Measurements from ENCODE around the gene IKZF2. TPM values are rescaled to one million over a fixed set of nuclear protein-coding genes. Genes with fewer than 3 reads are reported as not detected.

IKZF2 gene
- polyA plus RNA-seq, 2 of the 4 experiments (the other 2 are of a cell fraction) = 0.17 to 0.44 TPM

GRCh38 chr2:213078686-213079085, 72.7 kb downstream of the IKZF2 start:
- H3K4me2 ChIP-seq = no peak overlapping the region
- ChIA-PET POLR2A (no interaction called here), CTCF (no interaction called here)
- DNase-seq (ENCODE audit: low read depth in 1 of 2, low spot score in 1 of 2) = no peak
- TF ChIP-seq GATA3 (IDR thresholded peaks at IDR 0.05; ENCODE audit: borderline replicate concordance) (no peak), TFCP2L1 (CRISPR knock-in tag; IDR thresholded peaks at IDR 0.05) (no peak), ZNF302 (CRISPR knock-in tag; IDR thresholded peaks at IDR 0.05) (no peak), TP53 (CRISPR knock-in tag; IDR thresholded peaks at IDR 0.05) (no peak), EHMT2 (IDR thresholded peaks at IDR 0.05; ENCODE audit: low read depth) (no peak), MAZ (IDR thresholded peaks at IDR 0.05; ENCODE audit: borderline replicate concordance, low read depth, low read length) (no peak), MAFK (IDR thresholded peaks at IDR 0.05; ENCODE audit: partially characterized antibody) (no peak), ZC3H11A (IDR thresholded peaks at IDR 0.05) (no peak), HEYL (CRISPR knock-in tag; IDR thresholded peaks at IDR 0.05) (no peak), POLR2AphosphoS2 (conservative IDR thresholded peaks at IDR 0.05; ENCODE audit: low read length) (no peak), NFE2L2 (conservative IDR thresholded peaks at IDR 0.05; ENCODE audit: low read length) (no peak), BHLHE40 (IDR thresholded peaks at IDR 0.05; ENCODE audit: low read depth, low read length) (no peak), JUN (IDR thresholded peaks at IDR 0.05) (no peak), ATOH8 (CRISPR knock-in tag; IDR thresholded peaks at IDR 0.05; ENCODE audit: low read depth) (no peak), HMGXB4 (CRISPR knock-in tag; IDR thresholded peaks at IDR 0.05; ENCODE audit: borderline replicate concordance) (no peak), CBX2 (IDR thresholded peaks at IDR 0.05; ENCODE audit: borderline replicate concordance, low read depth) (no peak)
- TF ChIP-seq, protein P1, sequence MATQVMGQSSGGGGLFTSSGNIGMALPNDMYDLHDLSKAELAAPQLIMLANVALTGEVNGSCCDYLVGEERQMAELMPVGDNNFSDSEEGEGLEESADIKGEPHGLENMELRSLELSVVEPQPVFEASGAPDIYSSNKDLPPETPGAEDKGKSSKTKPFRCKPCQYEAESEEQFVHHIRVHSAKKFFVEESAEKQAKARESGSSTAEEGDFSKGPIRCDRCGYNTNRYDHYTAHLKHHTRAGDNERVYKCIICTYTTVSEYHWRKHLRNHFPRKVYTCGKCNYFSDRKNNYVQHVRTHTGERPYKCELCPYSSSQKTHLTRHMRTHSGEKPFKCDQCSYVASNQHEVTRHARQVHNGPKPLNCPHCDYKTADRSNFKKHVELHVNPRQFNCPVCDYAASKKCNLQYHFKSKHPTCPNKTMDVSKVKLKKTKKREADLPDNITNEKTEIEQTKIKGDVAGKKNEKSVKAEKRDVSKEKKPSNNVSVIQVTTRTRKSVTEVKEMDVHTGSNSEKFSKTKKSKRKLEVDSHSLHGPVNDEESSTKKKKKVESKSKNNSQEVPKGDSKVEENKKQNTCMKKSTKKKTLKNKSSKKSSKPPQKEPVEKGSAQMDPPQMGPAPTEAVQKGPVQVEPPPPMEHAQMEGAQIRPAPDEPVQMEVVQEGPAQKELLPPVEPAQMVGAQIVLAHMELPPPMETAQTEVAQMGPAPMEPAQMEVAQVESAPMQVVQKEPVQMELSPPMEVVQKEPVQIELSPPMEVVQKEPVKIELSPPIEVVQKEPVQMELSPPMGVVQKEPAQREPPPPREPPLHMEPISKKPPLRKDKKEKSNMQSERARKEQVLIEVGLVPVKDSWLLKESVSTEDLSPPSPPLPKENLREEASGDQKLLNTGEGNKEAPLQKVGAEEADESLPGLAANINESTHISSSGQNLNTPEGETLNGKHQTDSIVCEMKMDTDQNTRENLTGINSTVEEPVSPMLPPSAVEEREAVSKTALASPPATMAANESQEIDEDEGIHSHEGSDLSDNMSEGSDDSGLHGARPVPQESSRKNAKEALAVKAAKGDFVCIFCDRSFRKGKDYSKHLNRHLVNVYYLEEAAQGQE (IDR thresholded peaks at IDR 0.05) = no peak
- TF ChIP-seq, protein P2, sequence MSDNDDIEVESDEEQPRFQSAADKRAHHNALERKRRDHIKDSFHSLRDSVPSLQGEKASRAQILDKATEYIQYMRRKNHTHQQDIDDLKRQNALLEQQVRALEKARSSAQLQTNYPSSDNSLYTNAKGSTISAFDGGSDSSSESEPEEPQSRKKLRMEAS (IDR thresholded peaks at IDR 0.05) = no peak
- TF ChIP-seq, protein P3, sequence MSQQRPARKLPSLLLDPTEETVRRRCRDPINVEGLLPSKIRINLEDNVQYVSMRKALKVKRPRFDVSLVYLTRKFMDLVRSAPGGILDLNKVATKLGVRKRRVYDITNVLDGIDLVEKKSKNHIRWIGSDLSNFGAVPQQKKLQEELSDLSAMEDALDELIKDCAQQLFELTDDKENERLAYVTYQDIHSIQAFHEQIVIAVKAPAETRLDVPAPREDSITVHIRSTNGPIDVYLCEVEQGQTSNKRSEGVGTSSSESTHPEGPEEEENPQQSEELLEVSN (IDR thresholded peaks at IDR 0.05; ENCODE audit: borderline replicate concordance, low read depth) = no peak
- H3K4me3 ChIP-seq = no peak overlapping the region
- no peaks in the 10 kb centered on the region for H3K9me3 ChIP-seq
- no peak for FAIRE-seq
- H3K4me1 ChIP-seq = no peaks in the 10 kb centered on the region
- ATAC-seq = no peak
- no peak overlapping the region for H3K27ac ChIP-seq
- WGBS (ENCODE audit: missing lambda C conversion rate) = 29% methylated on average over 1 of the region's 1 CpG

GRCh38 chr2:213069531-213069930, 81.9 kb downstream of the IKZF2 start:
- H3K9me3 ChIP-seq = no peaks in the 10 kb centered on the region
- TF ChIP-seq ELK1 (IDR thresholded peaks at IDR 0.05; ENCODE audit: low read depth, low read length) (no peak), JUN (IDR thresholded peaks at IDR 0.05) (no peak)
- ChIA-PET POLR2A (no interaction called here), CTCF (no interaction called here)
- no peak for ATAC-seq
- no peak overlapping the region for H3K27ac ChIP-seq
- WGBS (ENCODE audit: missing lambda C conversion rate) = 70% methylated on average over 1 of the region's 1 CpG
- FAIRE-seq = no peak
- no peak overlapping the region for H3K4me3 ChIP-seq
- H3K4me2 ChIP-seq = no peak overlapping the region
- no peaks in the 10 kb centered on the region for H3K4me1 ChIP-seq
- DNase-seq (ENCODE audit: low read depth in 1 of 2, low spot score in 1 of 2) = no peak
